Keratinocyte (primary cell): ENCODE measurements around the gene TOGARAM1. TPM values are rescaled to one million over a fixed set of nuclear protein-coding genes. Genes with fewer than 3 reads are reported as not detected.

Source experiments
- DNase-seq: peaks from one replicate; pipeline ENCODE4 v3.0.0-alpha.2; 2011; ENCODE audit warnings: low read depth, missing footprints, low spot score
- FAIRE-seq: peaks from 2 replicates; lab custom pipeline; 2011; peaks lifted over from hg19 to GRCh38; lab: Jason Lieb, UNC
- H2AFZ ChIP-seq: 2 replicates; pipeline ENCODE4 v1.6.0; 2012; ENCODE audit warnings: low read length, control low read depth, inconsistent platforms; ENCODE audit not compliant: control insufficient read depth
- H3K27ac ChIP-seq: 2 replicates; pipeline ENCODE4 v1.5.1; 2011; ENCODE audit warnings: low read length; ENCODE audit not compliant: control insufficient read depth, insufficient read depth
- H3K27me3 ChIP-seq: 3 replicates; pipeline ENCODE4 v1.6.0; 2011; ENCODE audit warnings: low read length; ENCODE audit not compliant: control insufficient read depth, insufficient read depth; ENCODE audit errors: extremely low read depth
- H3K36me3 ChIP-seq, 2 experiments: 2 replicates in 1 of 2; 3 replicates in 1 of 2; pipeline ENCODE4 v1.5.1; 2011; ENCODE audit warnings: low read length in 2 of 2, mild to moderate bottlenecking in 1 of 2; ENCODE audit not compliant: control insufficient read depth in 2 of 2, insufficient read depth in 2 of 2; ENCODE audit errors: extremely low read depth in 1 of 2
- H3K4me1 ChIP-seq: 3 replicates; pipeline ENCODE4 v1.5.1; 2011; ENCODE audit warnings: low read length; ENCODE audit not compliant: control insufficient read depth, insufficient read depth; ENCODE audit errors: extremely low read depth
- H3K4me2 ChIP-seq: 3 replicates; pipeline ENCODE4 v1.6.0; 2011; ENCODE audit warnings: low read depth, low read length; ENCODE audit not compliant: control insufficient read depth, insufficient read depth; ENCODE audit errors: extremely low read depth
- H3K4me3 ChIP-seq, 3 experiments: fragments of 200-600 bp in 1 of 3; sonication (generic) in 1 of 3; 2 replicates in 2 of 3; 3 replicates in 1 of 3; pipeline ENCODE4 v1.5.1; 2011 to 2016; ENCODE audit warnings: low read length in 3 of 3, mild to moderate bottlenecking in 3 of 3, control low read depth in 2 of 3, inconsistent platforms in 1 of 3, low read depth in 1 of 3, mixed read lengths in 1 of 3, mixed run types in 1 of 3, moderate library complexity in 1 of 3; ENCODE audit not compliant: control insufficient read depth in 2 of 3, insufficient read depth in 2 of 3; ENCODE audit errors: extremely low read depth in 1 of 3
- H3K79me2 ChIP-seq: 2 replicates; pipeline ENCODE4 v1.6.0; 2012; ENCODE audit warnings: low read length; ENCODE audit not compliant: control insufficient read depth, insufficient read depth
- H3K9ac ChIP-seq: 3 replicates; pipeline ENCODE4 v1.6.0; 2011; ENCODE audit warnings: low read length; ENCODE audit not compliant: control insufficient read depth, insufficient read depth; ENCODE audit errors: extremely low read depth
- H3K9me1 ChIP-seq: 3 replicates; pipeline ENCODE4 v1.6.0; 2011; ENCODE audit warnings: low read length; ENCODE audit not compliant: control insufficient read depth, insufficient read depth; ENCODE audit errors: extremely low read depth
- H3K9me3 ChIP-seq: 2 replicates; pipeline ENCODE4 v1.5.1; 2012; ENCODE audit warnings: low read depth, low read length; ENCODE audit not compliant: control insufficient read depth
- H4K20me1 ChIP-seq: 3 replicates; pipeline ENCODE4 v1.6.0; 2011; ENCODE audit warnings: low read length; ENCODE audit not compliant: control insufficient read depth, insufficient read depth; ENCODE audit errors: extremely low read depth
- EZH2 ChIP-seq: IDR thresholded peaks from one replicate; pipeline ENCODE4 v1.6.1; 2012; ENCODE audit warnings: inconsistent platforms, mild to moderate bottlenecking, low read length, moderate library complexity
- dilution Hi-C: fragments of 300-500 bp; cut with MboI; formaldehyde crosslinking; loops from one replicate; pipeline ENCODE4 v1.7.0; 2020; ENCODE audit warnings: low sequenced_read_pairs; ENCODE audit not compliant: extremely low pct_ligation_motif_present
- polyA plus RNA-seq, 5 experiments: library from polyadenylated mRNA; depleted of rRNA in 3 of 5; stranded (reverse) in 3 of 5; stranded (forward) in 1 of 5; unstranded in 1 of 5; fragments of >200 nt; gene quantifications; 1 replicate in 1 of 5; 2 replicates in 3 of 5; 3 replicates in 1 of 5; pipeline versions ENCODE4 v1.2.1 to v1.2.3, GENCODE V29; 2011 to 2012; ENCODE audit warnings: missing spikeins in 2 of 5, low read depth in 1 of 5, low replicate concordance in 1 of 5
- TF ChIP-seq, protein P1 (sequence below), 3 experiments: IDR thresholded peaks in 1 of 3; conservative IDR thresholded peaks in 1 of 3; optimal IDR thresholded peaks in 1 of 3; 2 replicates in 2 of 3; 3 replicates in 1 of 3; pipeline versions ENCODE3 to v1.5.1; 2011; ENCODE audit warnings: low read length in 3 of 3, mild to moderate bottlenecking in 3 of 3, moderate library complexity in 2 of 3, control low read depth in 1 of 3, inconsistent platforms in 1 of 3; ENCODE audit not compliant: insufficient read depth in 2 of 3; ENCODE audit errors: extremely low read depth in 1 of 3

Gene TOGARAM1
- polyA plus RNA-seq, 1 donor (not counting 4 experiments of a cell fraction or from before 2014, with no cell fraction given), result 8.2 TPM

DNA sequence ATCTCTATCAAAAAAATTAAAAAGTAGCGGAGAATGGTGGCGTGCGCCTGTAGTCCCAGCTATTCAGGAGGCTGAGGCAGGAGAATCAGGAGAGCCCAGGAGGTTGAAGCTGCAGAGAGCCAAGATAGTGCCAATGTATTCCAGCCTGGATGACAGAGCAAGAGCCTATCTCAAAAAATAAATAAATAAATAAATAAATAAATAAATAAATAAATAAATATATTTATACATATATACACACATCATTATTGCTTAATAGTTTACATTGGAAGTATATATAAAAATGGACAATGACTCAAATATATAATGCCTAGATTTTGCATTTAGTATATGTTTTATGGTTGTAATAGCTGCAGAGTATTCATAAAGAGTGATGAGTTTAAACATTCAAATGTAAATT is 53.1 kb downstream of the TOGARAM1 start:
- Histone ChIP-seq H3K27ac (no peak overlapping the region), H3K4me3 (no peak overlapping the region), H4K20me1 (no peaks in the 10 kb centered on the region), H3K4me2 (no peak overlapping the region), H3K9me3 (no peaks in the 10 kb centered on the region), H3K9me1 (no peaks in the 10 kb centered on the region), H3K27me3 (no peaks in the 10 kb centered on the region), H3K9ac (no peak overlapping the region), H3K79me2 (no peaks in the 10 kb centered on the region), H3K36me3 (no peaks in the 10 kb centered on the region), H3K4me1 (no peaks in the 10 kb centered on the region), H2AFZ (no peak overlapping the region)
- DNase-seq (no peak), FAIRE-seq (no peak)
- dilution Hi-C loops, result no loop called here
- TF ChIP-seq, protein P1, sequence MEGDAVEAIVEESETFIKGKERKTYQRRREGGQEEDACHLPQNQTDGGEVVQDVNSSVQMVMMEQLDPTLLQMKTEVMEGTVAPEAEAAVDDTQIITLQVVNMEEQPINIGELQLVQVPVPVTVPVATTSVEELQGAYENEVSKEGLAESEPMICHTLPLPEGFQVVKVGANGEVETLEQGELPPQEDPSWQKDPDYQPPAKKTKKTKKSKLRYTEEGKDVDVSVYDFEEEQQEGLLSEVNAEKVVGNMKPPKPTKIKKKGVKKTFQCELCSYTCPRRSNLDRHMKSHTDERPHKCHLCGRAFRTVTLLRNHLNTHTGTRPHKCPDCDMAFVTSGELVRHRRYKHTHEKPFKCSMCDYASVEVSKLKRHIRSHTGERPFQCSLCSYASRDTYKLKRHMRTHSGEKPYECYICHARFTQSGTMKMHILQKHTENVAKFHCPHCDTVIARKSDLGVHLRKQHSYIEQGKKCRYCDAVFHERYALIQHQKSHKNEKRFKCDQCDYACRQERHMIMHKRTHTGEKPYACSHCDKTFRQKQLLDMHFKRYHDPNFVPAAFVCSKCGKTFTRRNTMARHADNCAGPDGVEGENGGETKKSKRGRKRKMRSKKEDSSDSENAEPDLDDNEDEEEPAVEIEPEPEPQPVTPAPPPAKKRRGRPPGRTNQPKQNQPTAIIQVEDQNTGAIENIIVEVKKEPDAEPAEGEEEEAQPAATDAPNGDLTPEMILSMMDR (optimal IDR thresholded peaks at IDR 0.05 in 1 of 3, IDR thresholded peaks at IDR 0.05 in 1 of 3, conservative IDR thresholded peaks at IDR 0.05 in 1 of 3; ENCODE audit: extremely low read depth in 1 of 3, insufficient read depth in 2 of 3, low read length in 3 of 3), result no peak
- no peak for TF ChIP-seq EZH2

DNA sequence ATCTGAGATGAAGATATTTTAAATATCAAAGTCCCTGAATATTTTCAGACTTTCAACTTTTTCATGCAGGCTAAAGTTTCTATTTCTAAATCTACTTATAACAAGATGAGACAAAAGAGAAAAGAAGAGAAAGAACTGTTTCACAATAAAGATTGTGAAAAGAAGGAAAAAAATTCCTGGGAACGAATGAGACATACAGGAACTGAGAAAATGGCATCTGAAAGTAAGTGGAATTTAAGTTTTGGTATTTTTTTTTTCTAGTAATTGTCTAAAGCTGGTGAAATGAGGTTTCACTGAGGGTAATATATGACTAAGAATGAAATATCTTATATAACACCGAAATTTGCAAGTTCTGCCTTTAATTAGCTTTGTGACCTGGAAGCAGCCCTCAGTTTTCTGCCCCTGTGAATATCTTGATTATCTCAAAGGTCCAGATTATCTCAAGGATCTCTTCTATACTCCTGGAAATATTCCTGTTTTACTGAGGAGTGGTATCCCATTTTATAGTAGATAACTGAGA is 66.2 kb downstream of the TOGARAM1 start:
- Histone ChIP-seq H3K27ac (no peak overlapping the region), H3K9me1 (no peaks in the 10 kb centered on the region), H3K4me1 (no peaks in the 10 kb centered on the region), H3K79me2 (no peaks in the 10 kb centered on the region), H3K4me3 (no peak overlapping the region), H2AFZ (no peak overlapping the region), H3K9ac (no peak overlapping the region), H3K9me3 (no peaks in the 10 kb centered on the region), H3K4me2 (no peak overlapping the region), H4K20me1 (no peaks in the 10 kb centered on the region), H3K27me3 (no peaks in the 10 kb centered on the region), H3K36me3 (peaks cover 0 to 3% of the 10 kb centered on the region in 2 experiments)
- FAIRE-seq (no peak), DNase-seq (no peak)
- dilution Hi-C loops, result no loop called here
- TF ChIP-seq, protein P1 (optimal IDR thresholded peaks at IDR 0.05 in 1 of 3, IDR thresholded peaks at IDR 0.05 in 1 of 3, conservative IDR thresholded peaks at IDR 0.05 in 1 of 3; ENCODE audit: extremely low read depth in 1 of 3, insufficient read depth in 2 of 3, low read length in 3 of 3), result no peak
- no peak for TF ChIP-seq EZH2
